GM12801 (cell line): ENCODE measurements around the gene UBE2G1.

Experiments used
- CTCF ChIP-seq: IDR thresholded peaks from one replicate; pipeline ENCODE4 v1.5.1; 2011; ENCODE audit warnings: control low read depth; ENCODE audit not compliant: insufficient read length; ENCODE audit errors: extremely low read depth

Gene UBE2G1

GRCh38 chr17:4326608-4327007 is 39.9 kb downstream of the UBE2G1 start:
- no peak for TF ChIP-seq CTCF

GRCh38 chr17:4326112-4326511 is 40.4 kb downstream of the UBE2G1 start:
- TF ChIP-seq CTCF, result no peak

GRCh38 chr17:4324463-4324862 is 42.0 kb downstream of the UBE2G1 start:
- no peak for TF ChIP-seq CTCF

GRCh38 chr17:4319221-4319620 is 47.3 kb downstream of the UBE2G1 start:
- TF ChIP-seq CTCF, result no peak

- no peak for TF ChIP-seq CTCF
Observed at GRCh38 chr17:4318596-4318995, 47.9 kb downstream of the UBE2G1 start.

- no peak for TF ChIP-seq CTCF
Observed at GRCh38 chr17:4318186-4318585, 48.3 kb downstream of the UBE2G1 start.

- no peak for TF ChIP-seq CTCF
Observed at GRCh38 chr17:4317610-4318009, 48.9 kb downstream of the UBE2G1 start.

- no peak for TF ChIP-seq CTCF
Observed at GRCh38 chr17:4316648-4317047, 49.8 kb downstream of the UBE2G1 start.
